ENCODE data around the gene BCAN. TPM values are rescaled to one million over a fixed set of nuclear protein-coding genes. Genes with fewer than 3 reads are reported as not detected.
A peak's percentile ranks its signal among the peaks of the same experiment; 100 is the strongest.
"Not testable (repeated sequence)": the region's sequence is repeated elsewhere in the genome, so short reads cannot be mapped to it uniquely, and the experiment has no call there.

BCAN gene
- total RNA-seq, 2 donors from 2014 or later = 0.36 to 0.67 TPM

GRCh38 chr1:156624814-156625435 is 17.0 kb upstream of the BCAN start:
- Mint-ChIP-seq H3K9me3 (no peaks in the 10 kb centered on the region), H3K36me3 (no peaks in the 10 kb centered on the region), H3K4me1 (ENCODE audit: low read depth in 2 of 2) (peaks cover 8 to 11% of the 10 kb centered on the region in 2 donors), H3K27me3 (peaks cover 42% of the 10 kb centered on the region in 2 donors), H3K27ac (no peak overlapping the region), H3K4me3 (peak overlapping the region; percentile 39)
- ATAC-seq (peak in 1 of 2 donors; percentile 26), DNase-seq (ENCODE audit: low spot score) (no peak)

GRCh38 chr1:156625436-156626078 is 16.4 kb upstream of the BCAN start:
- peaks cover 36 to 41% of the 10 kb centered on the region in 2 donors for H3K27me3 Mint-ChIP-seq
- peaks cover 8 to 11% of the 10 kb centered on the region in 2 donors for H3K4me1 Mint-ChIP-seq (ENCODE audit: low read depth in 2 of 2)
- no peak overlapping the region for H3K27ac Mint-ChIP-seq
- peak overlapping the region; percentile 67 for H3K4me3 Mint-ChIP-seq
- H3K9me3 Mint-ChIP-seq = no peaks in the 10 kb centered on the region
- ATAC-seq = peak; percentile 65 to 77
- no peaks in the 10 kb centered on the region for H3K36me3 Mint-ChIP-seq
- peak; percentile 65 for DNase-seq (ENCODE audit: low spot score)

GRCh38 chr1:156626079-156626438 is 15.9 kb upstream of the BCAN start:
- ATAC-seq = no peak
- H3K4me1 Mint-ChIP-seq (ENCODE audit: low read depth in 2 of 2) = peaks cover 8 to 11% of the 10 kb centered on the region in 2 donors
- H3K27ac Mint-ChIP-seq = no peak overlapping the region
- H3K4me3 Mint-ChIP-seq = peak overlapping the region; percentile 67
- no peaks in the 10 kb centered on the region for H3K36me3 Mint-ChIP-seq
- no peak for DNase-seq (ENCODE audit: low spot score)
- H3K9me3 Mint-ChIP-seq = no peaks in the 10 kb centered on the region
- peaks cover 36 to 43% of the 10 kb centered on the region in 2 donors for H3K27me3 Mint-ChIP-seq

- Mint-ChIP-seq H3K27me3 (peaks cover 38 to 47% of the 10 kb centered on the region in 2 donors), H3K4me3 (no peak overlapping the region), H3K36me3 (no peaks in the 10 kb centered on the region), H3K4me1 (ENCODE audit: low read depth in 2 of 2) (peaks cover 8 to 10% of the 10 kb centered on the region in 2 donors), H3K27ac (no peak overlapping the region), H3K9me3 (no peaks in the 10 kb centered on the region)
- DNase-seq (ENCODE audit: low spot score) = no peak
- no peak for ATAC-seq
Measured at GRCh38 chr1:156627313-156627880, 14.5 kb upstream of the BCAN start.

GRCh38 chr1:156629823-156630449 is 12.0 kb upstream of the BCAN start:
- H3K27me3 Mint-ChIP-seq = peaks cover 41 to 42% of the 10 kb centered on the region in 2 donors
- no peak for ATAC-seq

GRCh38 chr1:156631152-156631551 is 10.8 kb upstream of the BCAN start:
- H3K36me3 Mint-ChIP-seq = not testable (repeated sequence)

More at GRCh38 chr1:156629823-156630449, 12.0 kb upstream of the BCAN start:
- Mint-ChIP-seq H3K36me3 (no peaks in the 10 kb centered on the region), H3K4me1 (ENCODE audit: low read depth in 2 of 2) (peaks cover 6 to 8% of the 10 kb centered on the region in 2 donors), H3K4me3 (no peak overlapping the region), H3K27ac (no peak overlapping the region), H3K9me3 (no peaks in the 10 kb centered on the region)
- no peak for DNase-seq (ENCODE audit: low spot score)

GRCh38 chr1:156632355-156632754 is 9.6 kb upstream of the BCAN start:
- H3K4me1 Mint-ChIP-seq (ENCODE audit: low read depth in 2 of 2) = no peaks in the 10 kb centered on the region

More at GRCh38 chr1:156631152-156631551, 10.8 kb upstream of the BCAN start:
- not testable (repeated sequence) for H3K27ac Mint-ChIP-seq; ATAC-seq; H3K9me3 Mint-ChIP-seq; DNase-seq (ENCODE audit: low spot score); H3K4me1 Mint-ChIP-seq (ENCODE audit: low read depth in 2 of 2); H3K4me3 Mint-ChIP-seq
- H3K27me3 Mint-ChIP-seq = peaks cover 39% of the 10 kb centered on the region in 2 donors

GRCh38 chr1:156638189-156638985 is 3.5 kb upstream of the BCAN start:
- Mint-ChIP-seq H3K4me1 (ENCODE audit: low read depth in 2 of 2) (peaks cover 18 to 20% of the 10 kb centered on the region in 2 donors), H3K9me3 (peaks cover under 1% of the 10 kb centered on the region), H3K27ac (no peak overlapping the region), H3K36me3 (no peaks in the 10 kb centered on the region), H3K27me3 (peaks cover 46 to 65% of the 10 kb centered on the region in 2 donors), H3K4me3 (no peak overlapping the region)
- DNase-seq (ENCODE audit: low spot score) = no peak
- ATAC-seq = no peak

More at GRCh38 chr1:156632355-156632754, 9.6 kb upstream of the BCAN start:
- no peak for ATAC-seq
- Mint-ChIP-seq H3K27ac (no peak overlapping the region), H3K27me3 (peaks cover 42% of the 10 kb centered on the region in 2 donors), H3K4me3 (no peak overlapping the region), H3K36me3 (no peaks in the 10 kb centered on the region), H3K9me3 (no peaks in the 10 kb centered on the region)
- no peak for DNase-seq (ENCODE audit: low spot score)

- Mint-ChIP-seq H3K4me3 (no peak overlapping the region), H3K27ac (no peak overlapping the region), H3K27me3 (peaks cover 51 to 65% of the 10 kb centered on the region in 2 donors), H3K36me3 (no peaks in the 10 kb centered on the region), H3K4me1 (ENCODE audit: low read depth in 2 of 2) (peaks cover 23 to 25% of the 10 kb centered on the region in 2 donors), H3K9me3 (peaks cover 4% of the 10 kb centered on the region)
- DNase-seq (ENCODE audit: low spot score) (no peak), ATAC-seq (no peak)
Measured at GRCh38 chr1:156639601-156640101, 2.3 kb upstream of the BCAN start.

- Mint-ChIP-seq H3K36me3 (no peaks in the 10 kb centered on the region), H3K27me3 (peaks cover 60 to 71% of the 10 kb centered on the region in 2 donors), H3K4me1 (ENCODE audit: low read depth in 2 of 2) (peaks cover 25 to 27% of the 10 kb centered on the region in 2 donors), H3K4me3 (peak overlapping the region; percentile 45), H3K27ac (no peak overlapping the region), H3K9me3 (peaks cover 4% of the 10 kb centered on the region)
- DNase-seq (ENCODE audit: low spot score) (no peak), ATAC-seq (no peak)
Measured at GRCh38 chr1:156640842-156641706, 843 bp upstream of the BCAN start.

GRCh38 chr1:156642265-156643048 is 540 bp downstream of the BCAN start:
- Mint-ChIP-seq H3K27ac (no peak overlapping the region), H3K9me3 (peaks cover 4% of the 10 kb centered on the region), H3K4me1 (ENCODE audit: low read depth in 2 of 2) (peaks cover 25 to 27% of the 10 kb centered on the region in 2 donors), H3K36me3 (no peaks in the 10 kb centered on the region), H3K4me3 (peak overlapping the region; percentile 45), H3K27me3 (peaks cover 61 to 69% of the 10 kb centered on the region in 2 donors)
- DNase-seq (ENCODE audit: low spot score) (no peak), ATAC-seq (no peak)
